COLO668 (cell line): ENCODE results near the gene ANG.

ENCODE experiments used
- DNase-seq: peaks from one replicate; lab custom pipeline; 2025; ENCODE audit not compliant: unreplicated experiment; lab: John Stamatoyannopoulos, UW

The ANG gene

DNA sequence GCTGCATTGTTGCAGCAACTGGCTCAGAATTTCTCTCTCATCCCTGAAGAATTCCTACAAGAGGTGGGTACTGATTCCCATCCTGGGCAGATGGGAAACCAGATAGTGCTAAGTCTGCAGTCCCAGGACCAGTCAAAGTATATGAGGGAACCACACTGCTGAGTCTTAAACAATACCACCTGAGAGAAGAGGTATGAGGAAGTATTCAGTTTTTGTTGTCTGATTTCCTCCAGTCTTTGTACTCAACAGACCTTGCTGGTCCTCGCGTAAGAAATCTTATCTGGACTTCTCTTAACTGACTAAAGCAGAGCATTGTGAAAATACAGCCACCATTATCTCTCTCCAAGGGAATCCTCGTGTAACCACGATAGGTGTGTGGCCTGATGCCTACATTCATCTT lies 53.6 kb downstream of the ANG start:
- DNase-seq: no peak

GRCh38 chr14:20743556-20743955 lies 55.0 kb downstream of the ANG start:
- no peak for DNase-seq
